MCF 10A (cell line): ENCODE measurements around the gene DYNC2H1. TPM values are rescaled to one million over a fixed set of nuclear protein-coding genes. Genes with fewer than 3 reads are reported as not detected.
"Not testable (repeated sequence)": the region's sequence is repeated elsewhere in the genome, so short reads cannot be mapped to it uniquely, and the experiment has no call there.

Experiments
- BruUV-seq: library from RNA; stranded (reverse); fragments of 400-500 nt; replicated peaks from 2 replicates; lab custom pipeline; 2021; lab: Mats Ljungman, UMichigan
- CTCF ChIA-PET: fragments of 300-600 bp; sonication (Branson Sonifier 250); formaldehyde crosslinking; extraction: SDS; loops from one replicate; lab custom pipeline; 2021; ENCODE audit warnings: antibody characterized with exemption, inconsistent platforms; lab: Yijun Ruan, JAX
- POLR2A ChIA-PET: fragments of 300-600, 350-650 bp; sonication (Branson Sonifier 250); formaldehyde crosslinking; extraction: SDS; loops from one replicate; lab custom pipeline; 2020; ENCODE audit warnings: antibody characterized with exemption, inconsistent platforms; lab: Yijun Ruan, JAX
- DNase-seq: peaks from one replicate; pipeline ENCODE4 v3.0.0-alpha.2; 2018; ENCODE audit not compliant: unreplicated experiment
- H3K27ac Mint-ChIP-seq: one replicate; pipeline ENCODE4 v1.8.0; 2022; ENCODE audit warnings: mild to moderate bottlenecking, low read depth, mixed read lengths; ENCODE audit not compliant: unreplicated experiment
- H3K27me3 Mint-ChIP-seq: one replicate; pipeline ENCODE4 v1.8.0; 2022; ENCODE audit warnings: mixed read lengths; ENCODE audit not compliant: insufficient read depth, unreplicated experiment
- H3K36me3 Mint-ChIP-seq: one replicate; pipeline ENCODE4 v1.8.0; 2022; ENCODE audit warnings: mild to moderate bottlenecking, moderate library complexity, mixed read lengths; ENCODE audit not compliant: insufficient read depth, unreplicated experiment
- H3K4me1 Mint-ChIP-seq: one replicate; pipeline ENCODE4 v1.8.0; 2022; ENCODE audit warnings: mixed read lengths; ENCODE audit not compliant: insufficient read depth, unreplicated experiment
- H3K4me3 Mint-ChIP-seq: one replicate; pipeline ENCODE4 v1.8.0; 2022; ENCODE audit warnings: mild to moderate bottlenecking, moderate library complexity, mixed read lengths; ENCODE audit not compliant: unreplicated experiment
- H3K9me3 Mint-ChIP-seq: one replicate; pipeline ENCODE4 v1.8.0; 2022; ENCODE audit warnings: mixed read lengths; ENCODE audit not compliant: unreplicated experiment
- CTCF ChIP-seq: fragments of 200-600 bp; IDR thresholded peaks from one replicate; pipeline ENCODE4 v1.8.0; 2022; ENCODE audit warnings: antibody characterized with exemption, mild to moderate bottlenecking; ENCODE audit not compliant: unreplicated experiment
- intact Hi-C: fragments of 100-400 bp; cut with micrococcal nuclease; formaldehyde crosslinking; loops from 2 replicates; pipeline ENCODE4 v1.14.1; 2022
- total RNA-seq: library from RNA; stranded (reverse); gene quantifications from 2 replicates; pipeline ENCODE4 v1.2.3, GENCODE V29; 2022

DYNC2H1 gene
- total RNA-seq, 1 experiment from 2014 or later: 23.0 TPM

DNA sequence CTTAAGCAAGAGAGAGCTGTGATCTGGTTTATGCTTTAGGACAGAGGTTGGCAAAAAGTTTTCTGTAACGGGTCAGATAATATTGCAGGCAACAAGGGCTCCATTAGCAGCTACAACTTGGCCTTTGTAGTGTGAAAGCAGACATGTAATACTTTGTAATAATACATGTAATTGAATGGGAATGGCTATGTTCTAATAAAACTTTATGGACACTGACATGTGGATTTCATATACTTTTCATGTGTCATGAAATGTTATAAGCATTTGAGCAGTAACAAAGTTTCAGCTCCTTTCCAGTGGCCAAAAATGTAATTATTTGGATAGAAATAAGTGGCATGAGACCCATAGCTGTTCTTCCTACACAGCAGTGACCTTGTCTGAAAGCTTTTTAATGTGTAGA is 3.1 kb downstream of the DYNC2H1 start:
- POLR2A ChIA-PET: interaction anchor here (0.7 to 15.9 kb wide), 6 partner anchors 17 to 435 kb away, joined by 3 to 300 read pairs (median 4); partner anchors contain the start of gene DCUN1D5
- CTCF ChIA-PET: interaction anchor here (1.1 to 2.7 kb wide), 2 partner anchors 12 to 22 kb away, joined by 3 to 8 read pairs; no protein-coding TSS in a partner anchor

DNA sequence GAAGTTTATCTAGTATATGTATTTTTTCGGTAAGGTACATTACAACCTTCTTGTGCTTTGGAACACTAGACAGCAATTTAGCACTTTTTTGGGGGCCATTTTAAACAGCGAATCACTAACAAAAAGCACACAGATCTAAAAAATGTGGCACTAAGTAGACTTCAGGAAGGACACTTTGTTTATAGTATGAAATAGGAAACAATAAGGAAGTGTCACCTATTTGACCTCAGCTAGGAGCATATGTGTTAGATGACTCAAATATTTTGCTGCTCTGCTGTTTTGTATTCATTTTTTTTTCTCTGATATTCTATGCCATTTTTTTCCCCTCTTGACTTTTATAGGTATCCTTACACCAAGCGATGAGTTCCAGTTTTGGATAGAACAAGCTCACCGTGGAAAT is 5.6 kb downstream of the DYNC2H1 start:
- ChIA-PET CTCF (interaction anchor here (0.6 kb wide), 1 partner anchor 9 kb away, joined by 4 read pairs; no protein-coding TSS in a partner anchor), POLR2A (interaction anchor here (15.9 kb wide), 1 partner anchor 23 kb away, joined by 300 read pairs; the partner anchor contains the start of gene DCUN1D5)
- H3K27ac Mint-ChIP-seq: no peak overlapping the region
- no TSS peak for BruUV-seq
- TF ChIP-seq CTCF: no peak
- H3K4me1 Mint-ChIP-seq: peaks cover 13% of the 10 kb centered on the region
- intact Hi-C loops: no loop called here
- peaks cover 37% of the 10 kb centered on the region for H3K36me3 Mint-ChIP-seq
- H3K9me3 Mint-ChIP-seq: no peaks in the 10 kb centered on the region
- DNase-seq: no peak
- H3K27me3 Mint-ChIP-seq: no peaks in the 10 kb centered on the region
- H3K4me3 Mint-ChIP-seq: no peak overlapping the region

More for the DNA sequence above, 3.1 kb downstream of the DYNC2H1 start:
- DNase-seq: no peak
- intact Hi-C loops: no loop called here
- Mint-ChIP-seq H3K4me3 (no peak overlapping the region), H3K9me3 (no peaks in the 10 kb centered on the region), H3K27me3 (no peaks in the 10 kb centered on the region), H3K4me1 (peaks cover 13% of the 10 kb centered on the region), H3K27ac (no peak overlapping the region), H3K36me3 (peaks cover 25% of the 10 kb centered on the region)
- TF ChIP-seq CTCF: no peak
- no TSS peak for BruUV-seq

- CTCF ChIA-PET: interaction anchor here (0.6 kb wide), 1 partner anchor 41 kb away, joined by 3 read pairs; no protein-coding TSS in a partner anchor
- Mint-ChIP-seq H3K4me1 (no peaks in the 10 kb centered on the region), H3K27ac (no peak overlapping the region), H3K4me3 (no peak overlapping the region), H3K27me3 (no peaks in the 10 kb centered on the region), H3K9me3 (no peaks in the 10 kb centered on the region), H3K36me3 (peaks cover 65% of the 10 kb centered on the region)
- BruUV-seq: no TSS peak
- POLR2A ChIA-PET: interaction anchor here (1.3 kb wide), 1 partner anchor 33 kb away, joined by 5 read pairs; the partner anchor contains the start of gene DCUN1D5
- intact Hi-C loops: no loop called here
- no peak for TF ChIP-seq CTCF
- no peak for DNase-seq
These were observed 16.2 kb downstream of the DYNC2H1 start for GRCh38 chr11:103125462-103125861.

- H3K27ac Mint-ChIP-seq: not testable (repeated sequence)
These were observed 32.8 kb downstream of the DYNC2H1 start for GRCh38 chr11:103141986-103142385.

More at GRCh38 chr11:103141986-103142385, 32.8 kb downstream of the DYNC2H1 start:
- H3K4me3 Mint-ChIP-seq, H3K4me1 Mint-ChIP-seq, POLR2A ChIA-PET, DNase-seq, BruUV-seq, H3K9me3 Mint-ChIP-seq, intact Hi-C loops, H3K27me3 Mint-ChIP-seq: not testable (repeated sequence)
- CTCF ChIA-PET: interaction anchor here (0.6 kb wide), 2 partner anchors 459 to 648 kb away, joined by 3 read pairs; no protein-coding TSS in a partner anchor
- H3K36me3 Mint-ChIP-seq: peaks cover 16% of the 10 kb centered on the region
